SW480 (cell line): Measurements from ENCODE around the gene PCDH1.

Experiments used
- DNase-seq: peaks from one replicate; pipeline ENCODE4 v3.0.0-alpha.2; 2016; ENCODE audit warnings: low spot score

The PCDH1 gene

DNA sequence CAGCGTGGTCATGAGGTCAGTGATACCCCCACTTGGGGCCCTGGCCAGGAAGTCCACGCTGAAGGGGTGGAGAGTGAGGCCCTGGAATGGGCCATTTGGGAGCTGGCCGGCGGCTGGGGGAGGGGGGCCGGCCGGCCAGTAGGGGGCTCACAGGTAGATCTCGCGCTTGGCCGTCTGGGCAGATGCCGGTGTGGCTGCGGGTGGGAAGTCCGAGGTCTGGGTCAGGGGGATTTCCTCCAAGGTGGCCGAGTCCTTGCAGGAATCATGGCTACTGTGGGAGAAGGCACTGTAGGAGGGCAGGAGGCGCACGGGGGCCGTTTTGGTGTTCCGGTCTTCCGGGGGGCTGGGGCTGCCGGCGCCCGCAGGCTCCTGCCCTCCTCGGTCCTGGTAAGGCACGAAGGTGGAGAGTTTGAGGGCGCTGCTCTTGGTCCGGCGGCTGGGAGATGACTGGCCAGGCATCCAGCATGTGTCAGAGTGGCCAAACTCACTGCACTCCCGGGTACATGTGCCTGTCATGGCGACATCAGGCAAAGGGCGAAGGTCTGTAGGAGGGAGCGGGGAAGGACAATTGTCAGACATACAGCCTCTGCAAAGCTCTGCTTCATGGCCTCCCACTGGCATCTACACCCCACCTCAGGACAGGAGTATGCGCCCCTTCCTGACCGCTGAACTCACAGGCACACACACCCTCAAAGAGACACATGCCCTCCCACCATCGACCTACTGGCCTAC, 24.1 kb downstream of the PCDH1 start:
- DNase-seq, result no peak

DNA sequence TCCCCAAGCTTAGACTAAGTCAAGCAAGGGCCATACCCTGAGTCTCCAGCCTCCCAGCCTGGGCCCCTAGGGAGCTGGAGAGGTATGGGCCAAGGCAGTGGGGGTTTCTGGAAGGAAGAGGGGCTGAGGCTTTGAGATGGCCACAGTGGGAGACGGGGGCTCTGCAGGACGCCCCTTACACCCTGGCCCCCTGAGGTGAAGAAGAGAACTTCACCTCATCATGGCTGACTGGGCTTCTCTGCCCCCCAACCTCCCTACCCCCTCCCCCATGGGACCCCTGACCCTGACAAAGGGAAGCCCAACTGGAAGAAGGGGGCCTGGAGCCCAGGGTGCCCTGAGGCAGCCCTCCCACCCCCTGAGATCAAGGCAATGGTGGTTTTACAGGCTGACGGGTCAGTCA, 25.8 kb downstream of the PCDH1 start:
- no peak for DNase-seq

DNA sequence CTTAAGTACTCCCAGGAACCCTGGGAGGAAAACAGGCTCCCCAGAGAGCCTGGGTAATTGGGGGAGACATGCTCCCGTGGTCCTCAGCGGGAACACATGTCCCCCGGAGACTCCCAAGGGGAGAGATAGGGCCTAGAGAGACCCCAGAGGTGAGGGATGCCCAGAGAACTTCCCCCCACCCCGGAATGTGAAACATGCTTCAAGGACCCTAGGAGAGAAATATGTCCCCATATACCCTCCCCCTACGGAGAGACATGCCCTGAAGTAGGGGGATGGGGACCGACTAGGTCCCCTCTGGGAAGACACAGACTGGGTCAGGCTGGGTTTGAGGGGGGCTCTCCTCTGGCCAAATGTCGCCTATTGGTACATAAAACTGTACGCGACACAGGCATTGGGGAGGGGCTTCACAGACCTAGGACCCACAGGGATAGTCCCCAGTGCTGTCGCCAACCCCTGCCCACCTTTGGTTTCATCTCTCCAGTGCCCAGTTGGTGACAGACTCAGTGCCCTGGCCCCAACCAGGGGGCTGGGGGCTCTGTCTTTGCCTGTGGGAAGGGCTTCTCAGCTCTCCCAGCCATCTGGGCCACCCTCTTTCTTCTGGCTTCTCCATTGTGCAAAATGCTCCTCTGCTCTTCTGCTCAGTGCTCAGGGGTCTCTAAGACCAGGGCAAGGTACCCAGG, 26.9 kb downstream of the PCDH1 start:
- DNase-seq, result no peak

DNA sequence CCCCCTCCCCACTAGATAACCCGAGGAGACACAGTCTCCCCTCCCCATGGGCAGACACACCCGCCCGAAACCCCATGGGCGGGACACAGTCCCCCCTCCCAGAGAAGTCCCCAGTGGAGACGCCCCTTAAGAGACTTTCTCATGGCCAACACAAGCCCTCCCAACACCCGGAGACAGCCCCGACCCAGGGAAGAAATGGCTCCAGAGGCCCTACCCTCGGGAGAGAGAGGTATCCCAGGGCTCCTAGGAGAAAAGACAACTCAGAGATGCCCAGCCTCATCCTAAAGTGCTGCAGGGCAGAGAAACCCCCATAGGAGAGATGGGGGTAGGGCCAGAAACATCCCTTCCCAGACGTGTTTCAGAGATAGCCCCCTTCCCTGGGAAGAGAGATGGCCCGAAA, 27.4 kb downstream of the PCDH1 start:
- DNase-seq, result no peak

DNA sequence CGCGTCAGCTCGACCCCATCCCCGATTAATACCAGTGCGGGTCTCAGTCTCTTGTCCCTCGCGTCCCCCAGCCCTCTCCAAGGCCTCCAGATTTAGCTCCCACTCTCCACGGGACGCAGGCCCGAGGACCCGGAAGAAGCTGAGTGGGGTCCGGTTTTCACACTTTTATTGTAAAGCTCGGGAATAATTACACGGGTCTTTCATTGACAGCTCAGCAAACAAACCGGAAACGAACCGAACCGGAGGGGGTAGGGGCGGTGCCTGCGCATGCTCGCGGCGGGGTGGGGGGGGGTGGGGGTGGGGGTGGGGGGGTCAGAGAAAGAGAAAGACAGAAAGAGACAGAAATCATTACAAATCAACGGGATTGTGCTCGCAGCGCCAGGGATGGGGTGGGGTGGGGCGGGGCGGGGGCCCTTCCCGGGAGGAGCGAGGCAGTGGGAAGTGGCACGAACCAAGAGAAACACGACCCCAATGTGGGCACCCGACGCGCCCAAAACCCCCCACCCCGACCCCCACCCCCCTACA, 27.9 kb downstream of the PCDH1 start:
- peak; percentile 48 for DNase-seq

DNA sequence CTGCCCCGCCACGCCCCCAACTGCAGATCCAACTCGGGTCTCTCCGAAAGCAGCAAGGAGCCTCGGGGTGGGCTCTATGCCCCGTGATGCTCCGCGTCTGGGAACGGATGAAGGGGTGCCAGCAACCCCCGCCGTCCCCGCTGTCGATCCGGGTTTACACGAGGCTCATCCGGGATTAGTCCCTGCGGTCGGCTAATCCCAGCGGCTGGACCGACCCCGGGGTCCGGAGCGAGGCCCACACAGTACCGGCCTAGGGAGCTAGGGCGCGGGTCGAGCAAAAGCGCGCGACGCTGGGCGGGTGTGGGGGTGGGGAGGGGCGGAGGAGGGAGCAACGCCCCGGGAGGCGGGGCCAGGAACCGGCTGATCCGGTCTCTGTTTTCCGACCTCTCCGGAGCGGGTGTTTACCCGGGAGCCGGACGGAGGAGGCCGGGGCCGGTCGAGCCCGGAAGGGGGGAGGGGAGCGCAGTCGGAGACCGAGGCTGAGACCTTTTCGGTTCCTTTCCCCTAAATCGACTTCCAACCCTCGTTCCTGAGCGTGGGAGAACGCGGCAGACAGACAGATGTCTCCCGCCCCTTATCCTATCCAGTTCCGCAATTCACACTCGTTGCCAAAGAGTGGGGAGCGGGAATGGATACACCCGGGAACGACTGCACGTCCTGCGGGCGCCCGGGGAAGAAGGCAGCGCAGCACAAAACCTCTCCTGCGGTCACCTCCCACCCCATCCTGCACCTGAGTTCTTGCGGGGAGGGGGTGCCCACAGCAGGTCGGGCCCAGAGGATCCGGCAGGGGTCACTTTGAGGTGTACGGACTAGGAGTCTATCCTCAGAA, 28.6 kb downstream of the PCDH1 start:
- peak; percentile 82 for DNase-seq

DNA sequence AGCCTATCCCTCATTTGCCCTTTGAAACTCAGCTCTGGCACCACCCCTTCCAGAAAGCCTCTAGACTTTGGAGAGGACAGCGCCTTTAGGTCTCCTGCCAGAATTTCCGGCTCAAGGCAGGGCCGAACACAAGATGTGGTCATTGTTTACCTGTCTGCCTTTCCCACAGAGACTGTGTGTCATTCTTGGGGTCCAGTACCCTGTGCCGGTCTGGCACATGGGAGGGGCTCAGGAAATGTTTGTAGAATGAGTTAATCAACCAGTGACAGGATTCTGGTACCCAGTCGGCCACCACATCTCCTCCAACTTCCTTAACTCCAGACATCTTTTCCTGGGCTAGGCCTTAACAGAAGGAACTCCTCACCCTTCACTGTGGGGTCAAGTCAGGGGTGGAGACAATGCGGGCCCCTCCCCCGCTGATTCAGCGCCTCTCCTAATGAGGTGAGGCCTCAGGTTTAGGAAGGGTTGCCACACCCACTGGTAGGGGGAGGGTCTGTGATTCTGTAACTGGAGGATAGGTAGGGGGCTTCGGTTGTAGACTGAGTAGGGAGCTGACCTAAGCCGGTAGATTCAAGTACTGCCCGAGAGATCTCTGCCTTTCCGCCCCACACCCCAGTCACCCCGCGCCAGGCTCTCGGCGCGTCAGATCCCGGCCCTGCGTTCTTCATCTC, 29.3 kb downstream of the PCDH1 start:
- peak; percentile 91 for DNase-seq

DNA sequence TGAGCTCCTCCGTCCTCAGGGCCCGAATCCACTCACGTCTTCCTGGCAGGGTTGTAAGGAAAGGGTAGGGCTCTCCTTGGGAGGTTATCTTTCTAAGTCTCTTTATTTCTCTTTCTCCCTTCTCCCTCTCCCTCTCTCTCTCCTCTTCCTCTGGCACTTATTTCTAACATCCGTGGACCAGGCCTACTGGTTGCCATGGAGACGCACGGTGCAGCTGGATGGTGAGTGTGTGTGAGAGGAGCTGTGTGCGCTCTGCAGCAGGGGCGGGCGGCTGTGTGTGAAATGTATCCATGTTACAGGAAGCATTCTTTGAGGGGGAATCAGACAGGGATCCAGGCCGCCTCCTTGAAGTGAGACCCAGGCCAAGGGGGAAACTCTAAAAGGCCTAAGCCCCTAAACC, 32.2 kb downstream of the PCDH1 start:
- no peak for DNase-seq

DNA sequence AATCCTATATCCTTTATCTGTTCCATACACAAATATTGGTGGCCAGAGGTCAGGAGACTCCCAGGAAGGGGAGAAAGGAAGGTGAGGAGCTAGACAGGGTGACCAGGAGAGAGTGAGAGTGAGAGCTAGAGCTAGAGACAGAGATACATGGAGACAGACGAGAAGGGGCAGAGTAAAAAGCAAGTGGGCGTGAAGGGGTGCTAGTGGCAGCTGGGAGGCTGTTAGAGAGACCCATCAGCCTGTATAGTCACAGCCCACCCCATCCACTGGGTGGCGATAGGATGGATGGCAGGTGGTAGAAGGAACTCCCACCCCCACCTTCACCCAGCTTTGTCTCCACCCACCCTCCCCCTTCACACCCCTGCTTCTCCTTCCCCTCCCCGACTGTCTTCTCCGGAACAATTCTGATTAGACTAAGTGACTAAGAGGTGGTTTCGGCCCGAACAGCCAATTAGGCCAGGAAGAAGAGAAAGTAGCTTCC, 32.8 kb downstream of the PCDH1 start:
- DNase-seq, result peak; percentile 36

DNA sequence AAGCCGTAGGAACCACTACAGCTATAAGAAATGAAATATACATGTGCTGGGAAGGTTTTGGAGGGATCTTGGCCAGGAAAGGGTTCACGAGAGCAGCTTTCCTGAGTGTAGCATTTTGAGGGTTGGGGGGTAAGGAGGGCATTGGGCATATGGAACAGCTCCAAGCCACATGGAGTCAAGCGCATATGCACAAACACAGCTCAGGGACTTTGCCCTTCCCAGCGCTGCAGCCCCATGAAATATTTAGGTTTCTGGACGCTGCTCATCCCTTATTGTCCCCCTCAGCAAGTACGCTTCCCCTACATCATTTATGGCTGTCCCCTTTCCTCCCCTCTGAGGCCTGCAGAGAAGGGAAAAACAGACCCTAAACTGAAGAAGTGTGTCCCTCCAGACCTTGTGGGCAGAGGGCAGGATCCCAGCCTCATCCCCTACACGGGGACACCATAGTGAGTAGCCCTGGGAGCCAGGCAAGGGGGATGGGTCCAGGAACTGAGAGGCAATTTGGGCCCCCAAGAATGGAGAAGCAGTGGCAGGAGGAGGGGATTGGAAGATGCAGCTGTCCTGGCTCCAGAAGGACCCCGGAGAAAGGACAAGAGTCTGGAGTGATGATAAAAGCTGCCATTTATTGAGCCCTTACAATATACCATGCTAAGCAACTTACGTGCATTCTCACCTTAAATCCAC, 33.7 kb downstream of the PCDH1 start:
- DNase-seq, result no peak

DNA sequence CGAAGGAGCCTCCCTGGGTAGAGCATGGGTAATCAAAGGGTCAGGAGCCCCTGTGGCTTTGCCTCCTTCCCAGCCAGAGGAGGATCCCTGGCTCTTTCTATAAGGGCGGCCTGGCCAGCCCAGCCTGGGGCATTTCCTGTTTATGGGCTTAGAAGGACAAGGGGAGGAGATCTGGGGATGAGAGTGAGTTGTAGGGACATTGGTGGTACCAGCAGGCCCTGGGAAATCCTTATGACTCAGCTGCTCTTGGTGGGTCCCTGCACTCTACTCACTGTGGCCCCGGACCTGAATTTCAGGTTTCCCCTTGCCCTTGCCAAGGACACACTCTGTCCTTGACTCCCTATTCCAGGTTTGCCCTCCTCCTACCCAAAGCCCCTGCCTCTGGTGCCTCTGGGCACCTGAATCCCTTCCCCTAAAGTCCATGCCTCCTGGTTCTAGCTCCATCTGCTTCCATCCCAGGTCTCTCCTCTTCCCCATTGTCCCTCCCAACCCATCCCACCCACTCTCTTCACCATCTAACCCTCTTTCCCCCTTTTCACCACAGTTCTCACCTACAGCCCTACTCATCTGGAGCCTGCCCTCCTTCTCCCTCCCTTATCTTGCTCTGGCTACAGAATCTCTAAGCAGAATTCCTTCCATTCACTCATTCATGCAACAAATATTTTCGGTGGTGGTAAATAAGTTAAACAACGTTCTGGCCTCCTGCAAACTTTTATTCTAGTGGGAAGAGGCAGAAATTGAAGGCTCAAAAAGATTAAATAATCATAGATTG, 34.9 kb downstream of the PCDH1 start:
- peak; percentile 41 for DNase-seq

DNA sequence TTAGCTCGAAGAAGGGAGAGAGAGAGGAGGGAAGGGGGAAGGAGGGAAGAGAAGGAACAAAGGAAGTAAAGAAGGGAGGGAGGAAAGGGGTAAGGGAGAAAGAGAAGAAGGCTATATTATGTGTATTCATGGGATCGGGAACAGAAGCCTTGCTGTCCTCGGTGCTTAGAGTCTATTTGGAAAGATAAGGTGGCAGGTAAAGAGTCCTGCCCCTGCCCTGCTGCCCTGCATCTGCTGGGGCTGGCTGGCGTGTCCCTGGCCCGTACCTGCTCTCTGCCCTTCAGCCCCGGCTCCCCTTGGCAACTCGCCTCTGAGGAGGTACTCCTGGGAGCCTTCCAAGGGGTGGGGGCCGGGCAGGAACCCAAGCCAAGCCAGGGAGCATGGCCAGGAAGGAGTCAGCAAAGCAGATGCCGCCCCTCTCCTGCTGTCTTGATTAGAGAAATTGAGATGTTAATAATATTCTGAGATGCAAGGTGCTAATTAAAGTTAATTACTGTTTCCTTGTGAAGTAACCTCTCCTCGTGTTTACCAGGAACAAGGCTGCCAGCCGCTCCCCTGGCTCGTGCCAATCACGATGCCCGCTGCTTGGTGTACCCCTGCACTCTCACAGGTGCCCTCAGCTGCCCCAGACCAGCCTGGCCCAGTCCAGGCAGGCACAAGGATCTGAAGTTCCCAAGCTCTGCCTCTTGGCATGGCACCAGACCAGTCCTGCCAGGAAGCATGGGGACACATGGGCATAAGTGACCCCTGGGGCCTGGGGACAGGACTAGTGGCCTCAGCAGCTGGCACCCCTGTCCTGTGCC, 36.6 kb downstream of the PCDH1 start:
- no peak for DNase-seq

DNA sequence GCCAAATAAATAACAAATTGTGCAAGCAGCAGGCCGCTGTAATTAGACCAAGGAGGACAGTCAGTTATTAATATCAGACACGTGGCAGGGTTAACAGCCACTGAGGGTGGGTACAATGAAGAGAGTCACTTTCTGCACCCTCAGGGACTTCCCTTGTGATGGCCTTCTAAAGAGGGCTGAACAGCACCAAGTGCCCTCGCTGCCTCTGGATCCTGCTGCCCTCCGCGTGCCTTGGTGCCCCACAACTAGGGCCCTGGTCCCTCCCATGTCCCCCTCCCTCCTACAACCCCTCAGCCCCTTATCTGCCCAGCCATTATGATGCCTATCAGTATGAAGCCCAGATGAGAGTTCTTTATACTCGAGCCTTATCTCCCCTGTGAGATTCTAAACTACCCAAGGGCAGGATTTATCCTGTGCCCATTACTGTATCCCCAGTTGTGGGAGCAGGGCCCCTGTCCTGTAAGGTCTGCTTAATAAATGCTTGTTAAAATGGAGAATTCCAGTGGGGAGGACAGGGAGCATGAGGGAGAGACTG, 37.3 kb downstream of the PCDH1 start:
- no peak for DNase-seq

DNA sequence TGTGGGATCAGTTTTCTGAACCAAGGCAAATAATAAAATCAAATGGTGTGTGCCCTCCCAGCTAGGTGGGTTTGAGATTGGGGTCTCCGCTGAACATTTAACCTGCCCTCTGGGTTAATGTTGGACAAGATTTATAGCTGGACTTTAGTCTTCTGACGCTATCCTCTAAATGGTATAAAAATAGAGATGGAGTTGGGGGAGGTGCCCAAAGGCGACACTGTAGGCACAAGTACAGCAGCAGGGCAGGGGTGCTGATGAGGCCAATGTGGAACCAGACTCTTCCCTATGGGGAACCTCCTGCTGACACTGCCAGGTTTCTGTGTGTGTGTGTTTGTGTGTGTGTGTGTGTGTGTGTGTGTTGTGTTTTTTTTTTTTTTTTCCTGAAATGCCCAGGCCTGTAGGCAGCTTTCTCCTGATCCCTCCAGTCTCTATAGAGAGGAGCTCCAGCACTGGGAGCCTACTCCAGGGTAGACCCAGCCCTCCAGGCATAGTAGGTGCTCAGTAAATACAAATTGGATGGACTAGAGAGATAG, 37.9 kb downstream of the PCDH1 start:
- no peak for DNase-seq

DNA sequence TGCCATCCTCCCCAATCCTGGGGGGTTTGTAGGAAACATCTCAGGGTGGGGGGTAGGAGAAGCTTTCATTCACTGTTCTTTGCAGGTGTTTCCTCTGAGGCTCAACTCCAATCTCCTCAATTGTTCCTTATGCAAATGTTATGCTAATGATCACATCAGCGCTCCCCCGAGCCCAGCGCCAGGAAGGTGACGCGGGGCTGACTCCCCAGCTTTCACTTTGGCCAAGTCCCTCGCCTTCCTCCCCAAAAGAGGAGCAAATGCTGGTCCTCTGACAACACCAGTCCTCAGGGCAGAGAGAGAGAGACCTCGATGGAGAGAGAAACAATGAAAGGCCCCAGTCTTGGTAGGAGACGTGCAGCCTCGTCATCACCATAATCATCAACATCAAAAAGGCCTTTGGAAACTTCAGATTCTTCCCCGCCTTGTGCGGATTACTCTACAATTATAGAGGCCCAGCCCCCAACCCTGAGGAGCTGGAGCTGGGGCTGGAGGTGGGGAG, 39.1 kb downstream of the PCDH1 start:
- no peak for DNase-seq

DNA sequence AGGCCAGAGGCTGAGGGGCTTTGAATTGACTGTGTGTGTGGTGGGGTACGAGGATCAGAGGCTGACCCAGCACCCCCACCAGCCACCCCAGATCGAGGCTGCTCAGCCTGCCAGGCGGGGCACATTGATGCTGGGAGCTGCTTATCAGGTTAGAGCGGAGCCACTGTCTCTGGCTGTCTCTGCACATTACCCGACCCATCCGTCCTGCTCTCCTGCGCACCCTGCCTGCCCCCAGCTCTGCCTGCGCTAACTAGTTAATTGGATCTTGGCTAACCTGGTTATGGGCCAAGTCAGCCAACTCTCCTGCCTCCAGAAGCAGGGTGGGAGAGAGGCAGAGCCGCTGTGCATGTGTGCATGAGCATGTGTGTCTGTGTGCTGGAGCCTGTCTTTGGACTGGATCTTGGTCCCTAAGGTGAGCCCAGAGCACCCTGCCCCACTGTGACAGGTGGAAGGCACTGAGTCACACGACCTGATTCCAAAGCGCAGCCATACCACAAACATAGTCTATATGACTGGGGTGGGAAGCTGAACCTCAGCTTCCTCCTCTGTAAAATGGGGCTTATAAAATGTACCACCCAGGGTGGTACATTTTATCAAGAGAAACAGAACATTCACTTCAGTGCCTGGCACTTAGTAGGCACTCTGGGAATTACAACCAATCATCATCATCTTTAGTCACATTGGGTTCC, 39.7 kb downstream of the PCDH1 start:
- no peak for DNase-seq

DNA sequence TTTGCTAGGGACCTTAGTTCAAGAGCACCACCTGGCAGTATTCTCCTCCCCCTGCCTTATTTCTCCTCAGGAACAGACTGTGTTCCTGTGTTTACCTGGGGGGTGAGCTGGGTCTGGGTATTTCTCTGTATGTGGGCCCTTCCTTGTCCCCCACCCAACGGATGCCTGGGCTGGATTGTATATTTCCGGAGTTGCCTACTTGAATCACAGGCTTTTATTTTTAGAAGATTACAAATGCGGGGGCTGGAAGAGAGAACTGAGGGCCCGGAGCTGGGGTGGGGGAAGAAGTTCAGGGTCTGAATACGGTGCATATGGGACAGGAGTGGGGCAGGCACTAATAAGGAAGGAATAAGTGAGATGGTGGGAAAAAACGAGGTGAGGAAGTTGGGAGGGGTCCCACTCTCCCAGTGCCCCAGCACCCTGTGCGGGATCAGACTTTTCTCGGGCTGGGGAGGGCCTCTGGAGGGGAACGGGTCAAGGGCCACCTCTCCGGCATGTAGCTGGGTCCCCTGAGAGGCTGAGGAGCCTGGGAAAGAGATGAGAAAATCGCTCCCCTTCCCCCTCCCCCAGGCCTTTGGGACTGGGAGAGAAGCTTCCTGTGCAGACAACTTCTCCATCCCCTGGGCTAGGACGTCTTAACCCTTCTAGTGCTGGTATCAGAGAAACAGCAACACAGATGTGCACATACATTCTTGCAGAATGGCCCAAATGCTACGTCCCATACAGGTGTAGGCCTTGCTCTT, 42.1 kb downstream of the PCDH1 start:
- DNase-seq, result no peak

DNA sequence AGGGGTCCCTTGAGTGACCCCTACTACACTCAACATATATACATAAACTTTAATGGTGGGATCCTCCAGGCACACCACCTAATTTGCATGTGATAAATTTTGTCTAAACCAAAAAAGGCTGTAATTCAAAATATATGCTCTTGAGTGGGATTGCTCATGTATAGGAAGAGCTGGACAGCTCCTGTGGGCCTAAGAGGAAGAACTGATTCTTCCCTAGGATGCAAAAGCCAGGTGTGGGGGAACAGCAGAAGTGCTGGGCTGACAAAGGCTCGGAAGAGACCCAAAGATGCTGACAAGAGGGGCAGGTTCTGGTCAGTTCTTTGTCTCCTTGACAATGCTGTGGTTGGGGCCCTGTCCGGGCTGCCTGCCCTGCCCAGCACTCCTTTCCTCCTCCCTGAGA, 43.9 kb downstream of the PCDH1 start:
- DNase-seq, result no peak
